ENCODE measurements around the gene CERS5.

CERS5 gene

GRCh38 chr12:50195832-50196231, 28.7 kb upstream of the CERS5 start:
- H3K27me3 ChIP-seq (ENCODE audit: insufficient read depth, insufficient read length) = no peaks in the 10 kb centered on the region
- no peaks in the 10 kb centered on the region for H3K9me3 ChIP-seq (ENCODE audit: insufficient read depth, low read length)
- peaks cover 73% of the 10 kb centered on the region for H3K36me3 ChIP-seq (ENCODE audit: insufficient read depth, insufficient read length, low read length)
- H3K9ac ChIP-seq (ENCODE audit: insufficient read length, low read depth) = no peak overlapping the region
- no peaks in the 10 kb centered on the region for H3K4me1 ChIP-seq (ENCODE audit: insufficient read depth, insufficient read length)
- TF ChIP-seq SUZ12 (IDR thresholded peaks at IDR 0.05; ENCODE audit: extremely low read depth, insufficient read depth, insufficient read length) = no peak
- no peak overlapping the region for H3K4me3 ChIP-seq (ENCODE audit: insufficient read length, low read depth)
- no peak for DNase-seq (ENCODE audit: low read depth, low spot score)

- no peak overlapping the region for H3K9ac ChIP-seq (ENCODE audit: insufficient read length, low read depth)
- TF ChIP-seq YY1 (IDR thresholded peaks at IDR 0.05; ENCODE audit: insufficient read depth, insufficient read length) (no peak), SUZ12 (IDR thresholded peaks at IDR 0.05; ENCODE audit: extremely low read depth, insufficient read depth, insufficient read length) (no peak), ZNF274 (IDR thresholded peaks at IDR 0.05; ENCODE audit: low read depth, low read length) (no peak)
- no peak overlapping the region for H3K4me3 ChIP-seq (ENCODE audit: insufficient read length, low read depth)
- no peaks in the 10 kb centered on the region for H3K27me3 ChIP-seq (ENCODE audit: insufficient read depth, insufficient read length)
- no peaks in the 10 kb centered on the region for H3K9me3 ChIP-seq (ENCODE audit: insufficient read depth, low read length)
- DNase-seq (ENCODE audit: low read depth, low spot score) = no peak
- H3K4me1 ChIP-seq (ENCODE audit: insufficient read depth, insufficient read length) = peaks cover 2% of the 10 kb centered on the region
- H3K36me3 ChIP-seq (ENCODE audit: insufficient read depth, insufficient read length, low read length) = peaks cover 61% of the 10 kb centered on the region
Measured at GRCh38 chr12:50192908-50193307, 25.7 kb upstream of the CERS5 start.

GRCh38 chr12:50192236-50192635, 25.1 kb upstream of the CERS5 start:
- no peak for DNase-seq (ENCODE audit: low read depth, low spot score)

GRCh38 chr12:50190859-50191258, 23.7 kb upstream of the CERS5 start:
- no peak for DNase-seq (ENCODE audit: low read depth, low spot score)
- no peak for TF ChIP-seq ZNF274 (IDR thresholded peaks at IDR 0.05; ENCODE audit: low read depth, low read length)
- no peak for TF ChIP-seq SUZ12 (IDR thresholded peaks at IDR 0.05; ENCODE audit: extremely low read depth, insufficient read depth, insufficient read length)
- TF ChIP-seq YY1 (IDR thresholded peaks at IDR 0.05; ENCODE audit: insufficient read depth, insufficient read length) = no peak
- H3K4me1 ChIP-seq (ENCODE audit: insufficient read depth, insufficient read length) = peaks cover 2% of the 10 kb centered on the region

More at GRCh38 chr12:50192236-50192635, 25.1 kb upstream of the CERS5 start:
- Histone ChIP-seq H3K4me3 (ENCODE audit: insufficient read length, low read depth) (no peak overlapping the region), H3K4me1 (ENCODE audit: insufficient read depth, insufficient read length) (peaks cover 2% of the 10 kb centered on the region), H3K36me3 (ENCODE audit: insufficient read depth, insufficient read length, low read length) (peaks cover 55% of the 10 kb centered on the region), H3K27me3 (ENCODE audit: insufficient read depth, insufficient read length) (no peaks in the 10 kb centered on the region), H3K9ac (ENCODE audit: insufficient read length, low read depth) (no peak overlapping the region), H3K9me3 (ENCODE audit: insufficient read depth, low read length) (no peaks in the 10 kb centered on the region)
- TF ChIP-seq ZNF274 (IDR thresholded peaks at IDR 0.05; ENCODE audit: low read depth, low read length) = no peak
- TF ChIP-seq SUZ12 (IDR thresholded peaks at IDR 0.05; ENCODE audit: extremely low read depth, insufficient read depth, insufficient read length) = no peak
- no peak for TF ChIP-seq YY1 (IDR thresholded peaks at IDR 0.05; ENCODE audit: insufficient read depth, insufficient read length)

DNA sequence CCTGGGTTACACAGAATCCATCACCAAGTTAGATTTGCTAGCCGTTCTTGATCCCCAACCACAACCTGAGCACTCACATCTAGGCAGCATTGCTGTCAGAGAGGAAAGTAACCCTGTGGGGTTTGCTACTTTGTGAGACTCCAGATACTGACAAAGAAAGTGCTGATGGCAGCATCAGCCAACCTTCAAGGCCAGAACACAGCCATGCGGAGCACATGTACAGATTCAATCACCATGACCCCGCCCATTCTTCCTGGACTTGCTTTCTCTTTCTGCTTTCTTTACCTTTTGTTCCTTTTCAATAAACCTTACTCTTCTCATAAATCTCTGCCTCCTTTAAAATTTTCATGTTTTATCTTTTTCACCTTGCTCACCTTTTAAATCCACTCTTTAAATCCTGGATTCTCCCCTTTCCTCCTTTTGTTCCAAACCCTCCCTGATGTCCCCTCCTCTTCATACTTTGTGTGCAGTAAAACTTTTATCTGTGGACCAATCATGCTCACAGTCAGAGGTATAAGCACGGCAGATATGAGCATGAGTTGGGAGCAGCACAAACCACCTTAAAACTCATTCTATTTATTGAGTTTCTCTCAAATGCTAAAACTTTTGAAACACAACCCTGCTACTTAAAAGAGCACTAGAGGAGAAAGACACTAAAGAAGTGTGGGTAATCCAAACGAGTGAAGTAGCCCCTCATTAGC, 21.9 kb upstream of the CERS5 start:
- H3K9me3 ChIP-seq (ENCODE audit: insufficient read depth, low read length) = no peaks in the 10 kb centered on the region
- peaks cover 6% of the 10 kb centered on the region for H3K4me1 ChIP-seq (ENCODE audit: insufficient read depth, insufficient read length)
- no peaks in the 10 kb centered on the region for H3K27me3 ChIP-seq (ENCODE audit: insufficient read depth, insufficient read length)
- H3K9ac ChIP-seq (ENCODE audit: insufficient read length, low read depth) = no peak overlapping the region
- H3K4me3 ChIP-seq (ENCODE audit: insufficient read length, low read depth) = no peak overlapping the region
- H3K36me3 ChIP-seq (ENCODE audit: insufficient read depth, insufficient read length, low read length) = peaks cover 36% of the 10 kb centered on the region
- no peak for TF ChIP-seq ZNF274 (IDR thresholded peaks at IDR 0.05; ENCODE audit: low read depth, low read length)
- TF ChIP-seq SUZ12 (IDR thresholded peaks at IDR 0.05; ENCODE audit: extremely low read depth, insufficient read depth, insufficient read length) = no peak
- TF ChIP-seq YY1 (IDR thresholded peaks at IDR 0.05; ENCODE audit: insufficient read depth, insufficient read length) = no peak
- DNase-seq (ENCODE audit: low read depth, low spot score) = no peak

More at GRCh38 chr12:50190859-50191258, 23.7 kb upstream of the CERS5 start:
- H3K4me3 ChIP-seq (ENCODE audit: insufficient read length, low read depth) = no peak overlapping the region
- peaks cover 42% of the 10 kb centered on the region for H3K36me3 ChIP-seq (ENCODE audit: insufficient read depth, insufficient read length, low read length)
- no peaks in the 10 kb centered on the region for H3K9me3 ChIP-seq (ENCODE audit: insufficient read depth, low read length)
- no peaks in the 10 kb centered on the region for H3K27me3 ChIP-seq (ENCODE audit: insufficient read depth, insufficient read length)
- H3K9ac ChIP-seq (ENCODE audit: insufficient read length, low read depth) = no peak overlapping the region

- DNase-seq (ENCODE audit: low read depth, low spot score) = no peak
- H3K4me1 ChIP-seq (ENCODE audit: insufficient read depth, insufficient read length) = peaks cover 6% of the 10 kb centered on the region
- no peaks in the 10 kb centered on the region for H3K9me3 ChIP-seq (ENCODE audit: insufficient read depth, low read length)
- H3K9ac ChIP-seq (ENCODE audit: insufficient read length, low read depth) = no peak overlapping the region
- peaks cover 37% of the 10 kb centered on the region for H3K36me3 ChIP-seq (ENCODE audit: insufficient read depth, insufficient read length, low read length)
- H3K27me3 ChIP-seq (ENCODE audit: insufficient read depth, insufficient read length) = no peaks in the 10 kb centered on the region
- H3K4me3 ChIP-seq (ENCODE audit: insufficient read length, low read depth) = no peak overlapping the region
- no peak for TF ChIP-seq SUZ12 (IDR thresholded peaks at IDR 0.05; ENCODE audit: extremely low read depth, insufficient read depth, insufficient read length)
- no peak for TF ChIP-seq ZNF274 (IDR thresholded peaks at IDR 0.05; ENCODE audit: low read depth, low read length)
- TF ChIP-seq YY1 (IDR thresholded peaks at IDR 0.05; ENCODE audit: insufficient read depth, insufficient read length) = no peak
Measured at GRCh38 chr12:50188241-50188781, 21.1 kb upstream of the CERS5 start.

DNA sequence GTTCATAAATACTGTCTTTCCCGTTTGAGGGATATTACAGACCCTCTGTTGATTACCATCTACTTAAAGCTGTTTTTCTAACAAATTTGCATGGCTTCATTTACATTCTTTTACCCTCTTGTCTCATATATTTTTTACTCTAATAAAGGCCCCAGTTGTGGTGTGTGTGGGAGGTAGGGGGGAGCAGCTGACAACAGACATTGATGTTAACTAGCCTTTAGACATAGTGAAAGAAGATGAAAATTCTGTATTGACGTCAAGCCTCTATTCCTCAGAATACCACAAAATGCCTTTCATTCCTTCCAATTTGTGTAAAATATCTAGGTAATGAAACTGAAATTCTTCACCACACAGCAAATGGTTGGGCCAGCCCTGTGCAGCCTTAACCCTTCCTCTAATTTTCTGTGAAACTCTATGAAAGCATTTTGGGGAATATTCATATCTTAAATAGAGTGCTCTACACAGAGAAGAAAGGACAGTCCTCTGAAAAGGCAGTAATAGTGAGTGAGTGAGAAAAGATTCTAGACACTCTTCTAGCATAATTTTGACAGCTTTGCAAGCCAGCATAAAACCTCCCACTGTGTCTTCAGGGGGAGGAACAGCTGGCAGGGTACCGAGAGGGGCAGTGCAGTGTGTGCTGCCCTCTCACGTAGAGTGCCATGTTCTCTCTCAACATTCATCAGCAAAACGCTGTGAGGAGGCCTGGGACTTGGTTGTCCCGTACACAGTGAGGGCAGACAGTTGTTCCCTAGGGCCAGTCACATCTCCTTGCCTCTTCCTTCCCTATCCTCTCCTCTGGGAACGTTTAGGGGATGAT, 20.1 kb upstream of the CERS5 start:
- Histone ChIP-seq H3K9ac (ENCODE audit: insufficient read length, low read depth) (no peak overlapping the region), H3K9me3 (ENCODE audit: insufficient read depth, low read length) (no peaks in the 10 kb centered on the region), H3K36me3 (ENCODE audit: insufficient read depth, insufficient read length, low read length) (peaks cover 34% of the 10 kb centered on the region), H3K27me3 (ENCODE audit: insufficient read depth, insufficient read length) (no peaks in the 10 kb centered on the region), H3K4me1 (ENCODE audit: insufficient read depth, insufficient read length) (peaks cover 6% of the 10 kb centered on the region), H3K4me3 (ENCODE audit: insufficient read length, low read depth) (no peak overlapping the region)
- TF ChIP-seq ZNF274 (IDR thresholded peaks at IDR 0.05; ENCODE audit: low read depth, low read length) (no peak), YY1 (IDR thresholded peaks at IDR 0.05; ENCODE audit: insufficient read depth, insufficient read length) (no peak), SUZ12 (IDR thresholded peaks at IDR 0.05; ENCODE audit: extremely low read depth, insufficient read depth, insufficient read length) (no peak)
- DNase-seq (ENCODE audit: low read depth, low spot score) = no peak

All from NT2/D1 (cell line).